GM19395 (cell line): ENCODE results near the gene CAMSAP1.

Experiments used
- ATAC-seq: cut with Tn5 transposase; IDR thresholded peaks from one replicate; pipeline ENCODE4 v1.9.1; 2021; ENCODE audit warnings: mild to moderate bottlenecking, moderate library complexity; ENCODE audit not compliant: unreplicated experiment

The CAMSAP1 gene

GRCh38 chr9:135941288-135941995, 34.1 kb upstream of the CAMSAP1 start:
- no peak for ATAC-seq

DNA sequence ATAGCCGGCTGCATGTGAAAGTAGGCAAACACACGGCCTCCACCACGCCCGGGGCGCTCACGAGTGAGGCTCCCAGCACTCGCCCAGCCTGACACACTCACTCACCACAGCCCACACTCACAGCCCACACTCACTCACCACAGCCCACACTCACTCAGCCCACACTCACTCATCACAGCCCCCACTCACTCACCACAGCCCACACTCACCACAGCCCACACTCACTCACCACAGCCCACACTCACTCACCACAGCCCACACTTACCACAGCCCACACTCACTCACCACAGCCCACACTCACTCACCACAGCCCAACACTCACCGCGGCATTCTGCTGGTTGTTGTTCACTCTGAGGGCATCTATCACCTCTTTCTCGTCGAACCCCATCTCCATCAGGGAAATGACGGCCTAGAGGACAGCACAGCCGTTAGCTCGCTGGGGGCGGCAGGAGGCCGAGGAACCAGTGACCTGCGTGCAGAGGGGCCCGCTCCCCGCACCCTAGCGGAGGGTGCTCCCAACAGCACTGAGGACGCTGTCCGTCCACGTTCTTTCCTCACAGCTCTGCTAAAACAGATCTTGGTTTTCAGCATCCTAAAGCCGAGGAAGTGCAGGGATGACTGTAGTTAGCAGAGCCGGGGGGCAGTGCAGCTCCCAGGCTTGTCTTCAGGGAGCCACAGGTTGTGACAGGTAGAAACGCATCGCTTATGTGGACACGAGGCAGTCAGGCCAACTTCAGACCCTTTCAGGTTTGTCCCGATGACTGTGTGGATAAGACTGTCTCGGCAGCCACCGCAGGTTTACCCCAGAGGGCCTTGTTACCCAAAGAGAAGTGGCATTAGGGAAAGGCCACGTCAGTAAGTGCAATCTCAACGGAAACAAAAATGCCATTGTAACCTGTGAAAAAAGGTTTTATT, 32.3 kb upstream of the CAMSAP1 start:
- ATAC-seq: no peak

GRCh38 chr9:135937521-135938489, 30.5 kb upstream of the CAMSAP1 start:
- no peak for ATAC-seq

DNA sequence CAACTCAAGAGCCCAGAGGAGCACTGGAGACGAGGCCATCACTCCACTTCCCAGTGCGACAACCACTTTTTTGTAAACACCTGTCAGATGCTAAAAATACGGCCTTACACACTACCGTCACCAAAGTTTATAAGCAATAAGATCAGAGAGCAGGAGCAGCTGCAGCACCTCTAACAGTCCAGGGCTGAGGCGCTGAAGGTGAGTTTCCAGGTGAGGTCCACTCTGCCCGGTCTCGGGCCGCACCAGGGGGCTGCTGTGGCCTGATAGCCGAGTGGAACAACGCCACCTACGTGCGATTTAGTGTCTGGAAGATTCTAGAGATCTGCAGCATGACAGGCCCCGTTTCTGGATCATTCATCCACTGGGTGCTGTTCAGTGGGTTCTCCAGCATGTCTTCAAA, 25.8 kb upstream of the CAMSAP1 start:
- ATAC-seq: no peak

- no peak for ATAC-seq
Measured at GRCh38 chr9:135932656-135933055, 25.3 kb upstream of the CAMSAP1 start.

- ATAC-seq: no peak
Measured at GRCh38 chr9:135931349-135931820, 24.0 kb upstream of the CAMSAP1 start.

GRCh38 chr9:135930446-135931345, 23.4 kb upstream of the CAMSAP1 start:
- ATAC-seq: no peak

DNA sequence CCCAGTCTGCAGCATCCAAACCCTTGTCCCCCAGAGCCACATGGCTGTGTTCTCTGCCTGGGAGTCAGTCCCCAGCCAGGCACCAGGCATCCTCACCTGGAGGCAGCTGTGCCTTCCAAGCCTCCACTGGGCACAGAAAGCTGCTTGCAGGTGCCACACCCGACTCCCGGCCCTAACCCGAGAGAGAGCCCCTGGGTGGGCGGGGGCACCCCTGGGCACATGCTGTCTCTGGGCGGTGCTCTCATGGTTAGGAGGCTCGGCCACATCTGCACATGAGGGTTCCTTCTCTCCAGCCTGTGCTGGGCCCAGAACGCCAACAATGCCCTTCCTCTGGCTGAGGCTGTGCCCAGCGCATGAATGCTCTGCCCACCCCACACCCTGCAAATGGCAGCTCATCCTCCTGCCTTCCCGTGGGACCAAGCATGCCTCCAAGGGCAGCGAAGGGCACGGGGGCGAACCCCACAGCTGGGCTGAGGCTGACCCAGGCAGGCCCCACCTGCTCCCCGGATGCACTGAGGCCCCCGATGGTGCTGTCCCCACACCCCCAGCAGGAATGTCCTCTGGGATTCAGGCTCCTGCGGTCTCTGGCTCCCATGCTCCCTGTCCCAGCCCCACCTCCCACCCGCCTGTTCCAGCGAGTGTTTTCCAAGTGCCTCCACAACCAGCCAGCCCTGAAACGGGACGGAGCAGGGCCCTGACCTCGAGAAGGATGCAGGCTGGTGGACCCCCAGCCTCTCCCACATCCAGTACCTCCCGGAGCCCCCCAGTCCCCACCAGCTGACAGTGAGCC, 22.5 kb upstream of the CAMSAP1 start:
- ATAC-seq: no peak

GRCh38 chr9:135928731-135929655, 21.6 kb upstream of the CAMSAP1 start:
- no peak for ATAC-seq

DNA sequence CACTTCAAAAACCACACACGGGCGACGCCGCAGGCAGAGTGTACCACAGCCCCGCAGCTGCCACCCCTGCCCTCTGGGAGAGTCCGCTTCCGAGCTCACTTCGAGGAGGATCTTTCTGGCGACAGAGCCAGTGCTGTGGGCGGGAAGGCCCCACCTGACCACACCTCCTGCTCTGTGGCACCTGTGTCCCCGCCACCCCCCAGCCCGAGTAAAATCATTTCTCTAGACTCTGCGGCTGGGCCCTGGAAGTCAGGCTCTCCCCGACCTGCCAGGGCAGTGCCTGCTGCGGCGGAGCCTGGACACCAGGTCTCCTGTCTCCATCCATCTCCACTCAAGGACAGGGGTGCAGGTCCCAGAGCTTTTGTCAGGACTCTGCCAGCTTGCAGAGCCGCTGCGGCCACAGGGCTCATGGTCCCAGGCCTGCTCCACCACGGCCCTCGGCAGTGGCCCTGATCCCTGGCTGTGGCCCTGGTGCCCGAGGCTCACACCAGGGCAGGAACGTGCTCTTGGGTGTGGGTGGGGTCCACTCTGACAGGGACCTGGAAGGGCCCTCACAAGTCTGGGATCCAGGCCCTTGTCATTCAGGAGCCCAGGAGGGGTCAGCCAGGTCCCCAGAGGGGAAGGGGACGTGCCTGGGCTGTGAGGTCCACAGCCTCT, 20.9 kb upstream of the CAMSAP1 start:
- ATAC-seq: no peak

GRCh38 chr9:135927195-135928013, 20.1 kb upstream of the CAMSAP1 start:
- no peak for ATAC-seq

DNA sequence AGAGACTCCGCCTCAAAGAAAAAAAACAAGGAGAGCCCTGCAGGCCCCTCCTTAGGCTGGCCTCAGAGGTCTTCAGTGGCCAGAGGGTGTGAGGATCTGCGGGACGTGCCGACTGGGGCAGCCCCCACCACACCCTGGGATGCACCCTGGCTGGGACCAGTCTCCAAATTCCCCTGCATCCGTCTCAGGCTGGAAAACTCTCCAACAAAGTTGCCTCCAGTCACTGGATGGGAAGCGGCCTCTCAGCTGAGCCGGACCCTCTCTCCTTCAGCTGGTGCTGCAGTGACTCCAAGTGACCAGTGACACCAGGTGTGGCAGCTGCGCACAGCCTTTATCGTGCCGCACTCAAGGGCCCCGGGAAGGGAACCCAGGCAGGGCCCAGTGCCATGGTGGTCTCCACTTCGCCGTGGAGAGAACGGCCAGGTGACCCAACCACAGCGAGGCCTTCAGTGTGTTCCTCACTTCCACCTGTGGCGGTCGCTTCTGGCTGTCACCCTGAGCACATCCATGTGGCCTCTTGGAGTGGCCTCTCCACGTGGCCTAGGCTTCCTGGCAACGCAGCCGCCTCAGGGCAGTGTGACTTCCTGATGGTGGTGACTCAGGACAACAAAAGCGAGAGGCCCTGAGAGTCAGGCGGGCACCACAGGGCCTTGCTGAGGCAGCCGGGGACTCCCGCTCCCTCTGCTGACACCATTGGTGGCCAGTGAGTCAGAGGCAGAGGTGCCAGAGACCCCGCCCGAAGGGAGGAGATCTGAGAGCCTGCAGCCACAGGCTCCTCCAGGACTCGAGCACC, 19.3 kb upstream of the CAMSAP1 start:
- ATAC-seq: no peak

GRCh38 chr9:135925496-135926133, 18.3 kb upstream of the CAMSAP1 start:
- ATAC-seq: no peak

DNA sequence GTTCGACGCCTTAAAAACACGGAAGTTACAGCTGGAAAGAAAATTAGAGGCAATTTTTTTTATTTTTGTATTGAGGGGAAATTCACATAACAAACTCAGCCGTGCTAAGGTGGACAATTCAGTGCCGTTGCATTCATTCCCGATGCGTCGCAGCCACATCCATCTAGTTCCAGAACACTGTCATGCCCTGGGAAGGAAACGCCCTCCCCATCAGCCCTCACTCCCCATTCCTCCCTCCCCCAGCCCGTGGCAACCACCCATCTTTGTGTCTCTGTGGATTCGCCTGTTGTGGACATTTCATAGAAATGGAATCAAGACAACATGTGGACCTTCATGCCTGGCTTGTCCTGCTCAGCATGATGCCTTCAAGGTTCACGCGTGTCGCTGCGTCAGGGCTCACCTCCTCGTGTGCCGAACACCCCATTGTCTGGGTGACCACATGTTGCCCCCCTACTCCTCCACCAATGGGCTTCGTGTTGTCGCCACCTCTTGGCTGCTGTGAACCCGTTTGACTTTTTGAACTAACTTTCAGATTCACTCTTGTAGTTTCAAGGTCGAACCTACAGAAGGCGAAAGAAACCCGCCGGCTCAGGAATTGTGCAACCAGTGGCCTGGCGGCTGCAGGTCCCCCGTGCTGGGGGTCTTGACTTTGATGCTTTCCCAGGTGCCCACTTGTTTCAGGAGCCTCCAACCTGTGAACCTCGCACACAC, 17.4 kb upstream of the CAMSAP1 start:
- ATAC-seq: no peak

GRCh38 chr9:135923508-135923907, 16.2 kb upstream of the CAMSAP1 start:
- no peak for ATAC-seq
